Sigmoid colon (tissue), 4 donors: ENCODE data around the gene CCNY.

ENCODE experiments used
- CTCF ChIP-seq, 4 experiments: fragments of 450-650 bp in 3 of 4; fragments of 200-600 bp in 1 of 4; IDR thresholded peaks; one replicate each; pipeline ENCODE4 v1.5.1; 2016 to 2019; ENCODE audit warnings: antibody characterized with exemption in 4 of 4, mild to moderate bottlenecking in 3 of 4, moderate library complexity in 2 of 4
- EP300 ChIP-seq, 4 donors: sonication (generic); formaldehyde crosslinking; IDR thresholded peaks; one replicate each; pipeline ENCODE4 v1.6.1; 2017; ENCODE audit warnings: antibody characterized with exemption in 4 of 4
- POLR2A ChIP-seq, 2 donors: fragments of 450-650 bp; IDR thresholded peaks; one replicate each; pipeline ENCODE4 v1.6.1; 2016; ENCODE audit warnings: antibody characterized with exemption in 2 of 2, mild to moderate bottlenecking in 2 of 2, moderate library complexity in 2 of 2
- POLR2AphosphoS5 ChIP-seq, 4 donors: sonication (generic); formaldehyde crosslinking; IDR thresholded peaks; one replicate each; pipeline ENCODE4 v1.6.1; 2017; ENCODE audit warnings: antibody characterized with exemption in 4 of 4

GRCh38 chr10:35480142-35480541, 143.8 kb downstream of the CCNY start:
- TF ChIP-seq CTCF (IDR thresholded peaks at IDR 0.05) (no peak), POLR2AphosphoS5 (IDR thresholded peaks at IDR 0.05) (no peak), EP300 (IDR thresholded peaks at IDR 0.05) (no peak), POLR2A (IDR thresholded peaks at IDR 0.05) (no peak)
